ENCODE measurements around the gene FTCD. TPM values are rescaled to one million over a fixed set of nuclear protein-coding genes. Genes with fewer than 3 reads are reported as not detected.

Gene FTCD
- total and polyA plus RNA-seq, 2 donors (not counting 3 experiments of a cell fraction or from before 2014, with no cell fraction given), result 0.06 to 1.2 TPM

- Histone ChIP-seq H3K9me1 (replicated peaks; ENCODE audit: control insufficient read depth, extremely low read depth, insufficient read depth, low read length) (no peaks in the 10 kb centered on the region), H3K4me1 (ENCODE audit: control insufficient read depth, extremely low read depth, insufficient read depth, low read length) (no peaks in the 10 kb centered on the region), H3K4me3 (replicated peaks in 1 of 3; ENCODE audit: insufficient read depth in 1 of 3, low read depth in 1 of 3, low read length in 3 of 3) (no peak overlapping the region), H2AFZ (ENCODE audit: low read depth, low read length) (no peak overlapping the region), H3K36me3 (ENCODE audit: control insufficient read depth in 2 of 2, extremely low read depth in 1 of 2, insufficient read depth in 2 of 2, low read length in 2 of 2) (no peaks in the 10 kb centered on the region), H3K9ac (replicated peaks; ENCODE audit: extremely low read depth, insufficient read depth, low read length) (no peak overlapping the region), H3K27me3 (ENCODE audit: control insufficient read depth in 2 of 2, insufficient read depth in 2 of 2, low read length in 2 of 2) (peaks cover 2 to 11% of the 10 kb centered on the region in 2 experiments), H3K27ac (ENCODE audit: insufficient read depth, low read depth, low read length) (no peak overlapping the region), H4K20me1 (replicated peaks; ENCODE audit: control insufficient read depth, extremely low read depth, insufficient read depth, low read length) (no peaks in the 10 kb centered on the region), H3K9me3 (replicated peaks; ENCODE audit: control insufficient read depth, insufficient read depth, low read length) (no peaks in the 10 kb centered on the region), H3K4me2 (ENCODE audit: insufficient read depth, low read length) (no peak overlapping the region), H3K79me2 (ENCODE audit: control insufficient read depth, insufficient read depth, low read length) (no peaks in the 10 kb centered on the region)
- FAIRE-seq, result no peak
- DNase-seq (ENCODE audit: low read depth, low spot score), result no peak
- CTCF ChIA-PET, result interaction anchor here (0.8 to 1.2 kb wide), 3 partner anchors 13 to 30 kb away, joined by 3 to 4 read pairs (median 3); no protein-coding TSS in a partner anchor
- POLR2A ChIA-PET, result no interaction called here
- dilution Hi-C loops (cut with MboI; ENCODE audit: extremely low pct_ligation_motif_present, low sequenced_read_pairs), result no loop called here
- intact Hi-C loops (cut with micrococcal nuclease), result no loop called here
- TF ChIP-seq MYC (IDR thresholded peaks at IDR 0.05; ENCODE audit: low read depth, low read length), result no peak
- TF ChIP-seq POLR2AphosphoS5 (IDR thresholded peaks at IDR 0.05; ENCODE audit: insufficient read depth, low read depth, low read length), result no peak
- no peak for TF ChIP-seq POLR2A (IDR thresholded peaks at IDR 0.05; ENCODE audit: low read depth, low read length)
- TF ChIP-seq FOS (IDR thresholded peaks at IDR 0.05; ENCODE audit: borderline replicate concordance, insufficient read depth, low read length), result no peak
- no peak for TF ChIP-seq MAX (IDR thresholded peaks at IDR 0.05; ENCODE audit: insufficient read depth, insufficient read length)
- TF ChIP-seq CTCF (IDR thresholded peaks at IDR 0.05; ENCODE audit: extremely low read depth in 1 of 2, insufficient read depth in 1 of 2, low read depth in 1 of 2, low read length in 2 of 2), result no peak
- no peak for TF ChIP-seq GATA2 (IDR thresholded peaks at IDR 0.05; ENCODE audit: insufficient read depth, insufficient read length, low read depth, low read length)
- no peak for TF ChIP-seq JUN (IDR thresholded peaks at IDR 0.05; ENCODE audit: borderline replicate concordance, insufficient read depth, insufficient read length, low read depth)
- no peak for TF ChIP-seq EZH2 (IDR thresholded peaks at IDR 0.05; ENCODE audit: borderline replicate concordance, low read depth, low read length, severe bottlenecking)
- no TSS peak for BruUV-seq (replicated peaks)
Measured at GRCh38 chr21:46172863-46173528, 17.6 kb upstream of the FTCD start.

Data from endothelial cell of umbilical vein (primary cell).